Kidney (tissue), 14 donors: ENCODE results near the gene ACSS3. TPM values are rescaled to one million over a fixed set of nuclear protein-coding genes. Genes with fewer than 3 reads are reported as not detected.

Experiments
- DNase-seq, 5 donors: peaks; one replicate each; pipeline ENCODE4 v3.0.0-alpha.2; 2013 to 2020
- FAIRE-seq: peaks from 2 replicates; lab custom pipeline; 2012; peaks lifted over from hg19 to GRCh38; lab: Jason Lieb, UNC
- H3K27ac ChIP-seq, 2 donors: one replicate each; pipeline ENCODE4 v1.7.0; 2013; ENCODE audit warnings: low read depth in 2 of 2, low read length in 2 of 2, inconsistent platforms in 1 of 2
- H3K27me3 ChIP-seq: one replicate; pipeline ENCODE4 v1.7.1; 2013; ENCODE audit warnings: low read length, inconsistent platforms; ENCODE audit not compliant: control insufficient read depth, insufficient read depth
- H3K36me3 ChIP-seq, 3 donors: one replicate each; pipeline versions ENCODE4 v1.7.0 to v1.7.1; 2013; ENCODE audit warnings: low read length in 3 of 3, control low read depth in 1 of 3, inconsistent platforms in 1 of 3; ENCODE audit not compliant: insufficient read depth in 3 of 3, control insufficient read depth in 2 of 3
- H3K4me1 ChIP-seq, 3 donors: one replicate each; pipeline versions ENCODE4 v1.7.0 to v1.7.1; 2013; ENCODE audit warnings: low read length in 3 of 3, inconsistent platforms in 1 of 3, low read depth in 1 of 3; ENCODE audit not compliant: control insufficient read depth in 2 of 3, insufficient read depth in 2 of 3
- H3K4me3 ChIP-seq, 3 donors: one replicate each; pipeline versions ENCODE4 v1.7.0 to v1.8.1; 2013; ENCODE audit warnings: low read length in 3 of 3, control low read depth in 1 of 3, inconsistent platforms in 1 of 3
- H3K9ac ChIP-seq, 3 donors: one replicate each; pipeline versions ENCODE4 v1.7.0 to v1.7.1; 2013; ENCODE audit warnings: low read length in 3 of 3, control low read depth in 1 of 3, inconsistent platforms in 1 of 3
- H3K9me3 ChIP-seq, 3 donors: one replicate each; pipeline versions ENCODE4 v1.7.0 to v1.7.1; 2013; ENCODE audit warnings: low read length in 3 of 3, control low read depth in 1 of 3, inconsistent platforms in 1 of 3; ENCODE audit not compliant: control insufficient read depth in 2 of 3, insufficient read depth in 1 of 3
- CTCF ChIP-seq: IDR thresholded peaks from 3 replicates; pipeline ENCODE4 v1.5.1; 2012; ENCODE audit warnings: mild to moderate bottlenecking, moderate library complexity, borderline replicate concordance; ENCODE audit not compliant: insufficient read depth; ENCODE audit errors: extremely low read depth
- intact Hi-C: fragments of 100-400 bp; cut with DNase I; formaldehyde crosslinking; loops from one replicate; pipeline ENCODE4 v1.11.1; 2022
- polyA plus RNA-seq: library from polyadenylated mRNA; stranded (reverse); fragments of 350-450 nt; fragmentation: Illumina TruSeq; extraction: RNeasy Lipid Tissue Mini Kit (QIAGEN cat#74804); gene quantifications from one replicate; pipeline ENCODE4 v1.2.3, GENCODE V29; 2014; ENCODE audit warnings: low read depth, low replicate concordance; ENCODE audit not compliant: insufficient read depth
- total RNA-seq: library from RNA; stranded (reverse); fragmentation: NEBNext Ultra II Directional; extraction: Animal tissue kit (Norgen Biotek cat#: 25700); gene quantifications from one replicate; pipeline ENCODE4 v1.2.1, GENCODE V29; 2021
- donor health status: control.
- donor health status: control.
- donor health status: control.
- donor health status: control.
- donor health status: control.
- donor health status: DM: yes; HTN: yes; CAD: no.
- donor health status: Normal renal cell carcinoma (clear cell type).

Gene ACSS3
- total and polyA plus RNA-seq, 2 donors from 2014 or later, result 18.9 to 21.2 TPM

GRCh38 chr12:81146228-81147225 lies 68.6 kb downstream of the ACSS3 start:
- no peak for TF ChIP-seq CTCF
- intact Hi-C loops, result no loop called here
- H3K27ac ChIP-seq, result no peak overlapping the region
- peaks cover 0 to 4% (median 0%) of the 10 kb centered on the region in 3 donors for H3K36me3 ChIP-seq
- H3K4me3 ChIP-seq, result no peak overlapping the region
- no peak for FAIRE-seq
- DNase-seq, result no peak
- no peaks in the 10 kb centered on the region for H3K27me3 ChIP-seq
- H3K9ac ChIP-seq, result no peak overlapping the region
- H3K4me1 ChIP-seq, result no peaks in the 10 kb centered on the region
- no peaks in the 10 kb centered on the region for H3K9me3 ChIP-seq

- Histone ChIP-seq H3K9me3 (no peaks in the 10 kb centered on the region), H3K36me3 (peaks cover 0 to 4% (median 0%) of the 10 kb centered on the region in 3 donors), H3K4me1 (no peaks in the 10 kb centered on the region), H3K4me3 (no peak overlapping the region), H3K27me3 (no peaks in the 10 kb centered on the region), H3K27ac (no peak overlapping the region), H3K9ac (no peak overlapping the region)
- no peak for FAIRE-seq
- intact Hi-C loops, result no loop called here
- DNase-seq, result no peak
- TF ChIP-seq CTCF, result no peak
Measured at GRCh38 chr12:81147292-81147919, 69.5 kb downstream of the ACSS3 start.

- intact Hi-C loops, result no loop called here
- Histone ChIP-seq H3K27me3 (no peaks in the 10 kb centered on the region), H3K9ac (no peak overlapping the region), H3K4me1 (no peaks in the 10 kb centered on the region), H3K9me3 (no peaks in the 10 kb centered on the region), H3K4me3 (no peak overlapping the region), H3K27ac (no peak overlapping the region), H3K36me3 (peaks cover 0 to 4% (median 0%) of the 10 kb centered on the region in 3 donors)
- FAIRE-seq (no peak), DNase-seq (no peak)
- TF ChIP-seq CTCF, result no peak
Measured at GRCh38 chr12:81150382-81150781, 72.5 kb downstream of the ACSS3 start.
